ENCODE measurements around the gene COL5A1.

COL5A1 gene

GRCh38 chr9:134607971-134608370 lies 33.6 kb upstream of the COL5A1 start:
- no peak for DNase-seq

GRCh38 chr9:134611046-134611445 lies 30.6 kb upstream of the COL5A1 start:
- no peak for DNase-seq

- DNase-seq: no peak
Observed at GRCh38 chr9:134612309-134612708, 29.3 kb upstream of the COL5A1 start.

- no peak for DNase-seq
Observed at GRCh38 chr9:134612715-134613114, 28.9 kb upstream of the COL5A1 start.

GRCh38 chr9:134614256-134614655 lies 27.3 kb upstream of the COL5A1 start:
- no peak for DNase-seq

- no peak for DNase-seq
Observed at GRCh38 chr9:134616341-134616740, 25.3 kb upstream of the COL5A1 start.

- DNase-seq: no peak
Observed at GRCh38 chr9:134617246-134617645, 24.4 kb upstream of the COL5A1 start.

GRCh38 chr9:134617836-134618162 lies 23.8 kb upstream of the COL5A1 start:
- DNase-seq: no peak

GRCh38 chr9:134618163-134618832 lies 23.3 kb upstream of the COL5A1 start:
- DNase-seq: no peak

GRCh38 chr9:134618833-134619447 lies 22.7 kb upstream of the COL5A1 start:
- DNase-seq: no peak

- DNase-seq: no peak
Observed at GRCh38 chr9:134619448-134619982, 22.1 kb upstream of the COL5A1 start.

- DNase-seq: no peak
Observed at GRCh38 chr9:134619983-134620661, 21.5 kb upstream of the COL5A1 start.

- no peak for DNase-seq
Observed at GRCh38 chr9:134620751-134621557, 20.6 kb upstream of the COL5A1 start.

- no peak for DNase-seq
Observed at GRCh38 chr9:134621558-134622110, 20.0 kb upstream of the COL5A1 start.

- DNase-seq: no peak
Observed at GRCh38 chr9:134622896-134623257, 18.7 kb upstream of the COL5A1 start.

- no peak for DNase-seq
Observed at GRCh38 chr9:134623258-134624066, 18.1 kb upstream of the COL5A1 start.

GRCh38 chr9:134624137-134624591 lies 17.4 kb upstream of the COL5A1 start:
- no peak for DNase-seq

GRCh38 chr9:134624621-134625181 lies 16.9 kb upstream of the COL5A1 start:
- DNase-seq: no peak

- no peak for DNase-seq
Observed at GRCh38 chr9:134625361-134626068, 16.1 kb upstream of the COL5A1 start.

GRCh38 chr9:134626069-134626423 lies 15.6 kb upstream of the COL5A1 start:
- DNase-seq: no peak

Data from NCI-H2081 treated with DMSO at 0.1 percent for 48 hours (cell line).